ENCODE data around the gene MKS1. TPM values are rescaled to one million over a fixed set of nuclear protein-coding genes. Genes with fewer than 3 reads are reported as not detected.

The MKS1 gene
- polyA plus RNA-seq, 1 donor from 2014 or later = 32.9 TPM

- Histone ChIP-seq H3K36me3 (ENCODE audit: insufficient read depth, low read length) (no peaks in the 10 kb centered on the region), H4K20me1 (ENCODE audit: insufficient read depth) (no peaks in the 10 kb centered on the region), H3F3A (ENCODE audit: insufficient read depth, low read length, poor library complexity, severe bottlenecking) (no peaks in the 10 kb centered on the region), H3K27me3 (ENCODE audit: insufficient read depth, low read depth, low read length) (peaks cover 4% of the 10 kb centered on the region), H3K79me2 (replicated peaks; ENCODE audit: insufficient read depth, low read length) (no peaks in the 10 kb centered on the region), H3K27ac (ENCODE audit: low read length) (no peak overlapping the region), H3K4me3 (ENCODE audit: low read length) (no peak overlapping the region), H3K4me2 (ENCODE audit: low read length) (no peak overlapping the region), H3K9me2 (ENCODE audit: insufficient read depth, low read length) (no peaks in the 10 kb centered on the region), H3K9me3 (ENCODE audit: low read length) (no peaks in the 10 kb centered on the region), H3K9ac (ENCODE audit: low read length) (no peak overlapping the region), H2AFZ (ENCODE audit: low read depth, low read length) (no peak overlapping the region)
- TF ChIP-seq TAF1 (IDR thresholded peaks at IDR 0.05; ENCODE audit: low read depth) (no peak), RAD21 (conservative IDR thresholded peaks at IDR 0.05) (no peak), EP300 (conservative IDR thresholded peaks at IDR 0.05; ENCODE audit: poor library complexity, severe bottlenecking) (no peak), SMC3 (conservative IDR thresholded peaks at IDR 0.05; ENCODE audit: poor library complexity) (no peak), POLR2AphosphoS5 (IDR thresholded peaks at IDR 0.05) (no peak), MXI1 (conservative IDR thresholded peaks at IDR 0.05; ENCODE audit: poor library complexity, severe bottlenecking) (no peak), EZH2 (IDR thresholded peaks at IDR 0.05; ENCODE audit: borderline replicate concordance, insufficient read depth, low read length, poor library complexity, severe bottlenecking) (no peak), CTCF (IDR thresholded peaks at IDR 0.05; ENCODE audit: poor library complexity, severe bottlenecking) (no peak), REST (IDR thresholded peaks at IDR 0.05; ENCODE audit: borderline replicate concordance) (no peak)
Measured at GRCh38 chr17:58174871-58175270, 44.2 kb downstream of the MKS1 start.

- H3K27ac ChIP-seq (ENCODE audit: low read length) = no peak overlapping the region
- H3K27me3 ChIP-seq (ENCODE audit: insufficient read depth, low read depth, low read length) = peaks cover 16% of the 10 kb centered on the region
- no peaks in the 10 kb centered on the region for H3K9me3 ChIP-seq (ENCODE audit: low read length)
- H3K4me3 ChIP-seq (ENCODE audit: low read length) = no peak overlapping the region
- H3K79me2 ChIP-seq (replicated peaks; ENCODE audit: insufficient read depth, low read length) = no peaks in the 10 kb centered on the region
- no peak for TF ChIP-seq TAF1 (IDR thresholded peaks at IDR 0.05; ENCODE audit: low read depth)
- peak; percentile 73 for TF ChIP-seq SMC3 (conservative IDR thresholded peaks at IDR 0.05; ENCODE audit: poor library complexity)
- TF ChIP-seq RAD21 (conservative IDR thresholded peaks at IDR 0.05) = peak; percentile 80
- TF ChIP-seq CTCF (IDR thresholded peaks at IDR 0.05; ENCODE audit: poor library complexity, severe bottlenecking) = peak; percentile 79
- H2AFZ ChIP-seq (ENCODE audit: low read depth, low read length) = no peak overlapping the region
- no peak overlapping the region for H3K9ac ChIP-seq (ENCODE audit: low read length)
- no peaks in the 10 kb centered on the region for H3K36me3 ChIP-seq (ENCODE audit: insufficient read depth, low read length)
- H3K4me2 ChIP-seq (ENCODE audit: low read length) = no peak overlapping the region
- H4K20me1 ChIP-seq (ENCODE audit: insufficient read depth) = no peaks in the 10 kb centered on the region
- no peaks in the 10 kb centered on the region for H3F3A ChIP-seq (ENCODE audit: insufficient read depth, low read length, poor library complexity, severe bottlenecking)
- no peaks in the 10 kb centered on the region for H3K9me2 ChIP-seq (ENCODE audit: insufficient read depth, low read length)
Measured at GRCh38 chr17:58172369-58173071, 46.5 kb downstream of the MKS1 start.
